Measurements from ENCODE around the gene PPP1R36.

GRCh38 chr14:64573109-64573508, 23.3 kb downstream of the PPP1R36 start:
- TF ChIP-seq, protein P1, sequence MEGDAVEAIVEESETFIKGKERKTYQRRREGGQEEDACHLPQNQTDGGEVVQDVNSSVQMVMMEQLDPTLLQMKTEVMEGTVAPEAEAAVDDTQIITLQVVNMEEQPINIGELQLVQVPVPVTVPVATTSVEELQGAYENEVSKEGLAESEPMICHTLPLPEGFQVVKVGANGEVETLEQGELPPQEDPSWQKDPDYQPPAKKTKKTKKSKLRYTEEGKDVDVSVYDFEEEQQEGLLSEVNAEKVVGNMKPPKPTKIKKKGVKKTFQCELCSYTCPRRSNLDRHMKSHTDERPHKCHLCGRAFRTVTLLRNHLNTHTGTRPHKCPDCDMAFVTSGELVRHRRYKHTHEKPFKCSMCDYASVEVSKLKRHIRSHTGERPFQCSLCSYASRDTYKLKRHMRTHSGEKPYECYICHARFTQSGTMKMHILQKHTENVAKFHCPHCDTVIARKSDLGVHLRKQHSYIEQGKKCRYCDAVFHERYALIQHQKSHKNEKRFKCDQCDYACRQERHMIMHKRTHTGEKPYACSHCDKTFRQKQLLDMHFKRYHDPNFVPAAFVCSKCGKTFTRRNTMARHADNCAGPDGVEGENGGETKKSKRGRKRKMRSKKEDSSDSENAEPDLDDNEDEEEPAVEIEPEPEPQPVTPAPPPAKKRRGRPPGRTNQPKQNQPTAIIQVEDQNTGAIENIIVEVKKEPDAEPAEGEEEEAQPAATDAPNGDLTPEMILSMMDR (IDR thresholded peaks at IDR 0.05) = no peak
- no peak for TF ChIP-seq POLR2A (IDR thresholded peaks at IDR 0.05)
